ENCODE data around the gene TCF3.

Gene TCF3

GRCh38 chr19:1629256-1629808, 23.1 kb downstream of the TCF3 start:
- DNase-seq, result no peak

DNA sequence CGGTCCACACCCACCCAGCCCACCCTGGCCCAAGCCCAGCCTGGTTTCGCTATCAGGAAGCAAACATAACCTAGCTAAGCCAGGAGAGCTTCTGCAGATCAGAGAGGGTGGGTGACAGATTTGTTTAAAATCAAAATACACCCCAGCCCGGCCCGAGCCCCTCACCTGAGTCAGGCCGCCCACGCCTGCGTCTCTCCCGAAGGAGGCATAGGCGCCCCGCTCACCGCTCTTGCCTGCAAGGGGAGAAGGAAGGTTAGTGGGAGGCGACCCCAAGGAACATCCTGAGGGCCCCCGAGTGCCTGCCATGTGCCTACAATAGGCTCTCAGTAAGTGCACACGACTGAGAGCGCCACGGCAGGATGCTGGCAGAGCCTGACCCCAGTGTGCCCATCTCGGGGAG, 25.2 kb downstream of the TCF3 start:
- DNase-seq, result no peak

DNA sequence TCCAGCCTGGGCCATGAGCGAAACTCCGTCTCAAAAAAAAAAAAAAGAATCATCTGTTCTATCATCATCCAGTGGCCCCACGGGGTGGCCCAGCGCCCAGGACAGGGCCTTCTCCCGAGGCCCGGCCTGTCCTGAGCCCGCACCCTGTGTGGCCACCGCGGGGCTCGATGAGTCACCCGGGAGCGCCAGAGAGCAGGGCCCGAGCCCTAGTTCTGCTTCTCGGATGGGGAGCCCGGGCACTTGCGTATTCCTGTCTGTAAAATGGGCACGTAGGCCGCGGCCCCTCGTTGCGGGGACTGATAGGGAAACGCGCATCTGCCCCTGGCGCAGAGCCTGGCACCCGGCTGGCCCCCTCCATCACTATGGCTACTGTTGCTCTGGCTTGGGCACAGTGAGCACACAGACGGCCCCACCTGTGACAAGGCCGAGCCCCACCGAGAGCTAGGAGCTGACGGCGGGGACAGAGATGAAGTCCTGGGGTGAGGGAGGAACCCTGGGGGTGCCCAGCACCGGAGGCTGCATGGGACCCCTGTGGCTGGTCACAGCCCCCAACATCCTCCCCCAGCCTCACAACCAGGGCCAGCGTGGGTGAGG, 25.9 kb downstream of the TCF3 start:
- no peak for DNase-seq

DNA sequence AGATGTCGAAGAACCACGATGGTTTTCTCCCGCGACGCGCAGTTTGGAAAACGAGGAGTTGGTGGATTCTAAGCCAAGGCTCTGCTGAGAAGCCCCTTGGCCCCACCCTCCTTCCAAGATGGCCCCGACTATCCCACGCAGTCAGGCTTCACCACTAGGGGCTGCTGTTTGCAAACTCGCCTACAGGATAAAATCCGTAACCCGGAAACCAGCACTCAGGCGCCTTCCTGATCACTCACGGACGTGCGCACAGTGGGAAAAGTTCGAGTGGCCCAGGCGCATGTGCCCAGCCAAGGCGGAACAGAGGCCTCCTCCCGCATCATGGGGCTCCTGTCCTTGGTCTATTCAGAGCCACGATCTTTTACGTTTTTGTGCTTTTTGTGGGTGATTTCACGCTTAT, 28.0 kb downstream of the TCF3 start:
- no peak for DNase-seq

DNA sequence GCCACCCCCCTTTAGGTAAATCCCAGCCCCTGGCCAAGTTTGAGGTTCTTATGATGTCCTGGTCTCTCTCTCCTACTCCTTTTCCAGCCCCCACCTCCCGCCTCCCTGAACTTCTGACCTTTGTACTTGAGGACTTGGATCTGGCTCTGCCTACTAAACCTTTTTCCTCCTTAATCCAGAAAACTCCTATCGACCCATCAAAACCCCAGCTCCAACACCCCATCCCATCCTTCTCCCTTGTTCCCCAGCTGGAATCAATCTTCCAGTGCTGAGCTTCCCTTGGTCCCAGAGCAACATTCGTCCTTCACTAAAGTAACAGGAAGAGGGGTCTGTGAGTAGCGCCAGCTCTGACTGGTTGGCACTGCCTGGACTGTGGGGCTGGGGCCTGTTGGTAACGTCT, 29.9 kb downstream of the TCF3 start:
- DNase-seq, result no peak

DNA sequence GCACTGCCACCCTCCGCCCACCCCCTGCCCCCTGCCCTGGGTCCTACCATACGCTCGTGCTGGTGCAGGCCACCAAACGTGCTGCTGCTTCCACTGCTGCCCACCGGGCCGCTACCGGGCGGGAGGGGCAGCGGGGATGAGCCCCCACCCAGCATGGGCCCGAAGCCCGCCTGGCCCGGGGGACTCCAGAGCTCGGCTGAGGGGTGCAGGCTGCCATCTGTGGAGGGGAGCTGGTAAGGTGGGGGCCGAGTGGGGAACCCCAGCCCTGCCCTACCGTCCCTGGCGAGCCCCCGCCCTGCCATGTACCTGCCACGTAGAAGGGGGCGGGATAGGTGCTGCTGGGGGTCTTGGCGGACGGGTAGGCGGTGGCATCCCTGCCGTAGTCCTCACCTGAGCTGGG, 30.4 kb downstream of the TCF3 start:
- DNase-seq, result no peak

DNA sequence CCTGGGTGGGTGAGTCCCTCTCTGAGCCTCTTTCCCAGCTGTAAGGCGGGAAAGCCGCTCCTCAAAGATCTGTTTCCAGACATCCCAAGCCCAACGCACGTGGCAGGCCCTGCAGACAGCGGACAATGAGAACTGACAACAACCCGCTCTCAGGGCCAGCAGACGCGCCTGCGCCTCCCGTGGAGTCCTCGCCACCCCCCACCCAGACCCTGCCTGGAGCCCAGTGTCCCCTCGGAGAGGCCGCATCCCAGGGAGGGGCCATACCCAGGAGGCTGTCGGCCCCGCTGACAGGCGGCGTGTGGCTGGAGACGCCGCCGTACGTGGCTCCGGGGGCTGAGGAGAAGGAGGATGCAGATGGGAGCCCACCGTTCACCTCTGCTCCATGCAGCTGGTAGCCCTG, 30.8 kb downstream of the TCF3 start:
- DNase-seq, result no peak

GRCh38 chr19:1621021-1621420, 31.4 kb downstream of the TCF3 start:
- DNase-seq, result no peak

DNA sequence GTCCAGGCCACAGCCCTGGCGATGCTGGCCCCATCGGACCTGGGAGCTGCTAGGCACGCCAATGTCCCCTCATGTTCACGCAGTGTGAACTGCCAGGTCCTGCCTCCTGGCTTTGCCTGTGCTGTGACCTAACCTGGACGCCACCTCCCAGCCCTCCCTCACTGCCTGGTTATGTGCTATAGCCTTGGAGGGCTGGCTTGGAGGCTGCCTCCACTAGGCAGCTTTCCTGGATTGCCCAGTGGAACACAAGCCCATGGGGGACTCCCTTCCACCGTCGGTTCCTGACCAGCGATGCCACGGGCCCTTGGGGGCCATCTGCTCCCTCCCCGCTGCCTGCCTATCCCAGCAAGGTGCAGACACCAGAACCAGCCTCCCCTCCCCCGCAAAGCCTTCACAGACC, 31.9 kb downstream of the TCF3 start:
- no peak for DNase-seq

- DNase-seq, result no peak
Measured at GRCh38 chr19:1619703-1620102, 32.7 kb downstream of the TCF3 start.

GRCh38 chr19:1619094-1619439, 33.3 kb downstream of the TCF3 start:
- no peak for DNase-seq

DNA sequence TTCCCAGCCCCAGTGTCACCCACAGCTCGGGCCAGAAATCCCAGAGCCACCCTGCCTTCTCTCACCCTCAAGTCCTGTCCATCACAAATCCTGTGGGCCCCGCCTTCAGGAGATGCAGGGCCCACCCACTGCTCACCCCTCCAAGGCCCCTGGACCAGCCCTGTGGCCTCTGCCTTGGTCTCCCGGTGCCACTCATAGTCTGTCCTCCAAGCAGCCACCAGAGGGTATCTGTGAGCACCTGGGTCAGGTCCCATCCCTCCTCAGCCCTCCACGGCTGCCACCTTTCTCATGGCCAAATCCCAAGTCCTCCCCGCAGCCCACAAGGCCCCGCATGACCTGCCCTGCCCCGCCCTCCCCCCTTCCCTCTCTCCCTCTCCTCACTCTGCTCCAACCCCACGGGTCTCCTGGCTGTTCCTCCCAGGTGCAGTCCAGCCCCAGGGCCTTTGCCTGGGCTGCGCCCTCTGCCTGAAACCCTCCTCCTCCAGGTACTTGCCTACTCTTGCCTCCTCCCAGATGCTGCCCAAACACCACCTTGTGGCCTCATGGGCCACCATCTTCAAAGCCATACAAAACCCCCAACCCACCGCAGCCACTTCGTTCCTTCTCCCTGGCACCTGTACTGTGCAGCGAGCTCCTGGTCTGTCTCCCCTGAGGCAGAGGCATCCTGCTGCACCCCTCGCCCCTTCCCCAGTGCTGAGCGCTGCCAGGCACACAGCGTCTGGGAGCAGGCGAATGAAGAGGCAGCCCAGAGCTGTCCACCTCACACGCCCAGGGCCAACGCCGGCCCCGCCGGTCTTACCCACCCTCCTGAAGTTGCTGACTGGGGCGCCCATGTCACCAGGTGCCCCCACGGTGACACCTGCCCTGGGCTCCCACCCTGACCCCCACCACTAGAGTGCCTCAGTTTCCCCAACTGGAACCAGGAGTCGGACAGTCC, 34.0 kb downstream of the TCF3 start:
- no peak for DNase-seq

DNA sequence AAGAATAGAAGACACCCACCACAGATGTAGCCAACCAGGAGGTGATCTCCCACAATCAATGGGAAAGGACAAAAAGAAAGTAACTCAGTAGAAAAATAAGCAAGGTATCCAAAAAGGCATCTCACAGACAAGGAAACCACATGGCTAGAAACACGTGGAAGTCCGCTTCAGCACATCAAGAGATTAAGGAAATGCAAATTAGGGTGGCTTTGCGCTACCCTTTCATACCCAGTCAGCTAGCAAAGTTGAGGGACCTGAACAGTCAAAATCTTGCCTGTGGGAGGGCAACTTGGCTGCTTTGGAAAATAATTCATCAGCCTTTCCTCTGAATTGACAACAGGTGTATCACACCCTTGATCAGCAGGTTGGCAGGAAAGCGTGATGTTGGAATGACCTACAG, 35.5 kb downstream of the TCF3 start:
- DNase-seq, result no peak

- no peak for DNase-seq
Measured at GRCh38 chr19:1616396-1616795, 36.0 kb downstream of the TCF3 start.

DNA sequence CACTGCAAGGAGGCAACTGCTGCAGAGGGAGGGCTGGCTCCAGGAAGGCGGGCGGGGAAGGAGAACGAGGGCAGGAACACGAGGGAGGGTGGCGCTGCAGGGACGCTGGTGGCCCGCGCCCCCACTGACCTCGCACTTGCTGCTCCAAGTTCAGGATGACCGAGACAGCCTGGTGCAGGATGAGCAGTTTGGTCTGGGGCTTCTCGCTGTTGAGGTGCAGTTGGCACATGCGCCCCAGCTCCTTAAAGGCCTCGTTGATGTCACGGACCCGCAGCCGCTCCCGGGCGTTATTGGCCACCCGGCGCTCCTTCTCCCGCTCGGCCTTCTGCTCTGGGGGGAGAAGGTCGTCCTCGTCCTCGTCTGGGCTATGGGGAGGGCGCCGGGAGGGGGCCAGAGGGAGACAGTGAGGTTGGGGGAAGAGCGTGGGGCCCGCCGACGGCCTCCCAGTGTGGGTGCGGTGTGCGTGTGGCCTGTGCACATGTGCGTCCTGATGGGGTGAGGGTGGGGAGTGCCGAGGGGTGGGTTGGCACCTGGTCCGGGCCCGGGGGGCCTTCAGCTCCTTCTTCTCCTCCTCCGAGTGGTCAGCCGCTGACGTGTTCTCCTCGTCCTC, 37.2 kb downstream of the TCF3 start:
- no peak for DNase-seq

GRCh38 chr19:1613808-1614570, 38.4 kb downstream of the TCF3 start:
- no peak for DNase-seq

GRCh38 chr19:1613146-1613545, 39.3 kb downstream of the TCF3 start:
- DNase-seq, result no peak

DNA sequence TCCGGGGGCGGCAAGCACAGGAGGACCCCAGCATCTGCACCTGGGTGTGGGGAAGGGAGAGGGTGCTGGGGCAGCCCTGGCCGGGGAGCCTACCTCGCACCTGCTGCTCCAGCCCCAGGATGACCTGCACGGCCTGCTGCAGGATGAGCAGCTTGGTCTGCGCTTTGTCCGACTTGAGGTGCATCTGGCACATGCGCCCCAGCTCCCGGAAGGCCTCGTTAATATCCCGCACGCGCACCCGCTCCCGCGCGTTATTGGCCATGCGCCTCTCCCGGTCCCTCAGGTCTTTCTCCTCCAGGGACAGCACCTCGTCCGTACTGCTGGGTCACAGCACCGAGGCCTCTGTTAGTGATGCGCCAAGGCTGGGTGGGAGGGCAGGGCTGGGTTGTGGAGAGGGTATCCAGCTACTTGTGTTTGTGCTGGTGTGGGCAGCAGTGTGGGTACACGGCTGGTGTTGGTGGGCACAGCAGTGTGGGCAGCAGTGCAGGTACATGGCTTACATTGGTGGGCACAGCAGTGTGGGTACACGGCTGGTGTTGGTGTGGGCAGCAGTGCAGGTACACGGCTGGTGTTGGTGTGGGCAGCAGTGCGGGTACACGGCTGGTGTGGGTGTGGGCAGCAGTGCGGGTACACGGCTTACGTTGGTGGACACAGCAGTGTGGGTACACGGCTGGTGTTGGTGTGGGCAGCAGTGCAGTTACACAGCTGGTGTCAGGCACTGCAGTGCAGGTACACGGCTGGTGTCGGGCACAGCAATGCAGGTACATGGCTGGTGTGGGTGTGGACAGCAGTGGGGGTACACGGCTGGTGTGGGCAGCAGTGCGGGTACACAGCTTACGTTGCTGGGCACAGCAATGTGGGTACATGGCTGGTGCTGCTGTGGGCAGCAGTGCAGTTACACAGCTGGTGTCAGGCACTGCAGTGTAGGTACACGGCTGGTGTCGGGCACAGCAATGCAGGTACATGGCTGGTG, 40.0 kb downstream of the TCF3 start:
- no peak for DNase-seq

GRCh38 chr19:1611353-1611752, 41.1 kb downstream of the TCF3 start:
- DNase-seq, result no peak

DNA sequence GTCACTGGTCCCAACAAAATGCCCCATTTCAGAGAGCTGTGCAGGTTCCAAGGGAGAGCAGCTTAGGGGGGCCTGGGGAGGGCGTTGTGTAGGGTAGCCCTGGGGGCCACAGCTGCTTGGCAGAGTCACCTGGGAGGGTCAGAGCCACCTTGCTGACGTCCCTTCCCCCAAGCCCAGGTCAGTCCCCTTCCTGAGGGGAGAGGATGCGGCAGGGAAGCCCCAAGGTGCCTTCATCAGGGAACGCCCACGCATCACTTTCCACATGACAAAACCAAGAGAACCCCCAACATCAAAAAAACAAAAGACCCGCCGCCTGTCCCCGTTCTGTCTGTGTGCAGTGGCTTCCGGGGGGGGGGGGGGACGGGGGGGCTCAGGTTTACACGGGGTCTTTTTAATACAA, 41.8 kb downstream of the TCF3 start:
- no peak for DNase-seq

- no peak for DNase-seq
Measured at GRCh38 chr19:1609680-1610474, 42.5 kb downstream of the TCF3 start.
